Measurements from ENCODE around the gene IL31.

Gene IL31

GRCh38 chr12:122166422-122167349 lies 7.3 kb downstream of the IL31 start:
- Histone ChIP-seq H4K20me1 (ENCODE audit: insufficient read depth, low read length) (no peaks in the 10 kb centered on the region), H3K4me1 (ENCODE audit: low read length) (peaks cover 22% of the 10 kb centered on the region), H2AFZ (ENCODE audit: low read depth, low read length) (0 out of 2 replicates have a peak overlapping the region, but pooled peaks have one; percentile 4), H3K9ac (ENCODE audit: low read length) (no peak overlapping the region), H3K27ac (ENCODE audit: low read length) (no peak overlapping the region), H3K36me3 (replicated peaks; ENCODE audit: low read depth, low read length) (no peaks in the 10 kb centered on the region), H3K4me3 (ENCODE audit: low read length) (peak overlapping the region; percentile 61), H3K79me2 (ENCODE audit: low read length) (no peaks in the 10 kb centered on the region), H3K27me3 (ENCODE audit: low read depth, low read length) (peaks cover 37% of the 10 kb centered on the region), H3K4me2 (ENCODE audit: low read length) (peak overlapping the region; percentile 84), H3K9me3 (ENCODE audit: insufficient read depth, low read length) (no peaks in the 10 kb centered on the region)
- TF ChIP-seq EZH2phosphoT487 (IDR thresholded peaks at IDR 0.05; ENCODE audit: low read depth) (no peak), CTCF (IDR thresholded peaks at IDR 0.05; ENCODE audit: low read depth, low read length) (no peak)

GRCh38 chr12:122162976-122163375 lies 11.0 kb downstream of the IL31 start:
- Histone ChIP-seq H3K9me3 (ENCODE audit: insufficient read depth, low read length) (no peaks in the 10 kb centered on the region), H3K4me2 (ENCODE audit: low read length) (no peak overlapping the region), H3K27ac (ENCODE audit: low read length) (no peak overlapping the region), H3K79me2 (ENCODE audit: low read length) (no peaks in the 10 kb centered on the region), H3K9ac (ENCODE audit: low read length) (no peak overlapping the region), H3K4me3 (ENCODE audit: low read length) (no peak overlapping the region), H4K20me1 (ENCODE audit: insufficient read depth, low read length) (no peaks in the 10 kb centered on the region), H3K4me1 (ENCODE audit: low read length) (peaks cover 22% of the 10 kb centered on the region), H2AFZ (ENCODE audit: low read depth, low read length) (no peak overlapping the region), H3K36me3 (replicated peaks; ENCODE audit: low read depth, low read length) (no peaks in the 10 kb centered on the region), H3K27me3 (ENCODE audit: low read depth, low read length) (peaks cover 27% of the 10 kb centered on the region)
- no peak for TF ChIP-seq CTCF (IDR thresholded peaks at IDR 0.05; ENCODE audit: low read depth, low read length)
- TF ChIP-seq EZH2phosphoT487 (IDR thresholded peaks at IDR 0.05; ENCODE audit: low read depth), result no peak

- H3K27ac ChIP-seq (ENCODE audit: low read length), result no peak overlapping the region
- H3K4me2 ChIP-seq (ENCODE audit: low read length), result no peak overlapping the region
- no peaks in the 10 kb centered on the region for H3K36me3 ChIP-seq (replicated peaks; ENCODE audit: low read depth, low read length)
These were observed 12.3 kb downstream of the IL31 start for GRCh38 chr12:122161682-122162081.

More at GRCh38 chr12:122161682-122162081, 12.3 kb downstream of the IL31 start:
- Histone ChIP-seq H2AFZ (ENCODE audit: low read depth, low read length) (no peak overlapping the region), H3K79me2 (ENCODE audit: low read length) (no peaks in the 10 kb centered on the region), H3K27me3 (ENCODE audit: low read depth, low read length) (peaks cover 21% of the 10 kb centered on the region), H3K9me3 (ENCODE audit: insufficient read depth, low read length) (no peaks in the 10 kb centered on the region), H3K9ac (ENCODE audit: low read length) (no peak overlapping the region), H3K4me1 (ENCODE audit: low read length) (peaks cover 13% of the 10 kb centered on the region), H3K4me3 (ENCODE audit: low read length) (no peak overlapping the region), H4K20me1 (ENCODE audit: insufficient read depth, low read length) (no peaks in the 10 kb centered on the region)
- TF ChIP-seq EZH2phosphoT487 (IDR thresholded peaks at IDR 0.05; ENCODE audit: low read depth) (no peak), CTCF (IDR thresholded peaks at IDR 0.05; ENCODE audit: low read depth, low read length) (no peak)

All from OCI-LY3 (cell line).